Natural killer cell treated with Interleukin-12 subunit alpha and Interleukin-12 subunit beta and Interleukin-15 and Interleukin-18, amount 100 ng/mL, for 72 hours (primary cell): Measurements from ENCODE around the gene PROB1. TPM values are rescaled to one million over a fixed set of nuclear protein-coding genes. Genes with fewer than 3 reads are reported as not detected.
"Not testable (repeated sequence)": the region's sequence is repeated elsewhere in the genome, so short reads cannot be mapped to it uniquely, and the experiment has no call there.

Experiments used
- ATAC-seq, 2 donors: fragments of 150-1000 bp; cut with Tn5 transposase in 1 of 2; sonication (Bioruptor Pico), chemical (Tn5 transposase) in 1 of 2; 2 replicates each; pipeline ENCODE4 v1.10.0; 2021
- DNase-seq: peaks from one replicate; pipeline ENCODE4 v3.0.0; 2022; ENCODE audit warnings: low spot score
- H3K27ac Mint-ChIP-seq, 2 donors: 1 replicate in 1 of 2; 2 replicates in 1 of 2; pipeline ENCODE4 v1.8.0; 2022; ENCODE audit warnings: mixed read lengths in 2 of 2, mild to moderate bottlenecking in 1 of 2, moderate library complexity in 1 of 2
- H3K27me3 Mint-ChIP-seq, 2 donors: 1 replicate in 1 of 2; 2 replicates in 1 of 2; pipeline ENCODE4 v1.8.0; 2022; ENCODE audit warnings: mixed read lengths in 2 of 2
- H3K36me3 Mint-ChIP-seq: one replicate; pipeline ENCODE4 v1.8.0; 2022; ENCODE audit warnings: mixed read lengths
- H3K4me1 Mint-ChIP-seq, 2 donors: 1 replicate in 1 of 2; 2 replicates in 1 of 2; pipeline ENCODE4 v1.8.0; 2022; ENCODE audit warnings: low read depth in 2 of 2, mixed read lengths in 2 of 2, mild to moderate bottlenecking in 1 of 2
- H3K4me3 Mint-ChIP-seq: one replicate; pipeline ENCODE4 v1.8.0; 2022; ENCODE audit warnings: mixed read lengths
- H3K9me3 Mint-ChIP-seq: 2 replicates; pipeline ENCODE4 v1.8.0; 2022; ENCODE audit warnings: mixed read lengths
- total RNA-seq, 2 donors: library from RNA; stranded (reverse); gene quantifications; one replicate each; pipeline ENCODE4 v1.2.3, GENCODE V29; 2022

PROB1 gene
- total RNA-seq: 1 to 10 TPM; 3.4 to 6.6 TPM

GRCh38 chr5:139394654-139395566 lies at the start of gene PROB1:
Gene PROB1 (minus strand): TSS chr5:139395104. CDS start chr5:139395081, 23 bp downstream.
- DNase-seq: no peak
- Mint-ChIP-seq H3K4me1 (peaks cover 43 to 47% of the 10 kb centered on the region in 2 donors), H3K27ac (peak within 1 kb of the TSS in 1 of 2 donors; percentile 17), H3K4me3 (peak within 1 kb of the TSS; percentile 97), H3K27me3 (no peaks in the 10 kb centered on the region), H3K9me3 (no peaks in the 10 kb centered on the region), H3K36me3 (no peaks in the 10 kb centered on the region)
- ATAC-seq: no peak

DNA sequence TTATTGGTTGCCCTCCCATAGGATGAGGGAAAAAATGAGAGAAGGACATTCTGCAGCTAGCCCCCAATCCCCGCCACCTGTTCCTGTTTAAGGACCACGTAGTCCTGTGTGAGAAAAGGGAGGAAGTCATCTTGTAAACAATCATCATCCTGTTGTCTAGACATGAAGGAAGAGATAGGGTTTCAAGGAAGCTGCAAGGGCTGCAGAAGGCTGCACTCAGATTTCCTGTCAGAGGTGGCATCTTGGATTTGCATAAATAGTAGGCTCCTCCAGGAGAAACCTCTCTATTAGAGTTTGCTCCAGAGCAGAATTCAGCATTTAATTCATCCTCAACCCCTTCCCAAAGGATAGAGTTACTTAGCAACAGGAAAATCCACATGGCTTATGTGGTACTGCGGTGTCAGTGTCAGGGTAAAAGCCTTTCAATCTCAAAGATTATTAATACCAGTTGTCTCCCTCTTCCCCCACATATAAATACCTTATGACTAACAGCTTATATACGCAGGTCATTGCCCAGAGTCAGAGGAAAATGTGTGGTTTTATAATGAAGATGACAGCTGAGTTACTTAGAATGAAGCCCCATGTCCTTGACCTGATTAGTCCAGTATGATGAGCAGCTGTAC lies 49.0 kb upstream of the PROB1 start:
- peaks cover 0 to 14% of the 10 kb centered on the region in 2 donors for H3K27me3 Mint-ChIP-seq
- H3K4me3 Mint-ChIP-seq: peak overlapping the region; percentile 1
- peaks cover 41 to 53% of the 10 kb centered on the region in 2 donors for H3K4me1 Mint-ChIP-seq
- H3K27ac Mint-ChIP-seq: no peak overlapping the region
- no peaks in the 10 kb centered on the region for H3K9me3 Mint-ChIP-seq
- ATAC-seq (no peak), DNase-seq (no peak)
- peaks cover 6% of the 10 kb centered on the region for H3K36me3 Mint-ChIP-seq

- Mint-ChIP-seq H3K27ac (peak overlapping the region; percentile 90 to 97), H3K4me1 (peaks cover 27 to 41% of the 10 kb centered on the region in 2 donors), H3K4me3 (peak overlapping the region; percentile 97)
- H3K27me3 Mint-ChIP-seq, DNase-seq, H3K36me3 Mint-ChIP-seq, H3K9me3 Mint-ChIP-seq, ATAC-seq: not testable (repeated sequence)
Observed at GRCh38 chr5:139440416-139440815, 45.5 kb upstream of the PROB1 start.

GRCh38 chr5:139439013-139439903 lies 44.4 kb upstream of the PROB1 start, which contains the start of gene DNAJC18:
Gene DNAJC18 (minus strand): TSS chr5:139439525. CDS start chr5:139439445, 80 bp downstream.
- Mint-ChIP-seq H3K9me3 (no peaks in the 10 kb centered on the region), H3K27ac (peak within 1 kb of the TSS; percentile 90 to 97), H3K27me3 (peaks cover 0 to 7% of the 10 kb centered on the region in 2 donors), H3K4me1 (peaks cover 26 to 41% of the 10 kb centered on the region in 2 donors), H3K4me3 (peak within 1 kb of the TSS; percentile 97), H3K36me3 (no peaks in the 10 kb centered on the region)
- DNase-seq: peak; percentile 90
- ATAC-seq: peak; percentile 97 to 99

DNA sequence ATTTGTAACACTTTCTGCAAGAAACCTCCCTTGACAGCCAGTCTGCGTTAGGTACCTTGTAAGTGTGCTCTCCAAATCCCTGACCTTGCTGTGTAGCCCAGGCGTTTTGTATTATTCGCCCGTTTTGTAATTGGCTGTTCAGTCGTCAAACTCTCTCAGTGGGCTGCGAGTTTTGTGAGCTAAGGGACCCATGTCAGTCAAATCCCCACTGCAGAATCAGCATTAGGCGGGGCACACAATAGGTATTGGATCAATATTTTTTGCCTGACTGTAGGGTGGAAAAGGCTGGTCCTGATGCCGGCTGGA lies 43.8 kb upstream of the PROB1 start:
- DNase-seq (no peak), ATAC-seq (no peak)
- Mint-ChIP-seq H3K9me3 (no peaks in the 10 kb centered on the region), H3K4me1 (peaks cover 20 to 35% of the 10 kb centered on the region in 2 donors), H3K36me3 (no peaks in the 10 kb centered on the region), H3K27ac (peak overlapping the region; percentile 90 to 97), H3K27me3 (peaks cover 0 to 5% of the 10 kb centered on the region in 2 donors), H3K4me3 (peak overlapping the region; percentile 97)

DNA sequence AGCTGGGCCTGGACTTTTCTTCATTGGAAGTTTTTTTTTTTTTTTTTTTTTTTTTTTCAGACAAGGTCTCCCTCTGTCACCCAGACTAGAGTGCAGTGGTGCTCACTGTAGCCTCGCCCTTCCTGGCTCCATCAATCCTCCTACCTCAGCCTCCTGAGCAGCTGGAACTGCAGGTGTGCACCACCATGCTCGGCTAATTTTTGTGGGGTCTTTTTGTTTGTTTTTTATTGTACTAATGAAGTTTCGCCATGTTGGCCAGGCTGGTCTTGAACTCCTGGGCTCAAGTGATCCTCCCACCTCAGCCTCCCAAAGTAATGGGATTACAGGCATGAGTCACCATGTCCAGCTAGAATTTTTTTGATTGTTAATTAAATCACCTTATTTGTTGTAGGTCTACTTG lies 40.8 kb upstream of the PROB1 start:
- H3K4me1 Mint-ChIP-seq: peaks cover 18 to 27% of the 10 kb centered on the region in 2 donors
- H3K27ac Mint-ChIP-seq: no peak overlapping the region
- H3K4me3 Mint-ChIP-seq: no peak overlapping the region
- H3K9me3 Mint-ChIP-seq: no peaks in the 10 kb centered on the region
- no peaks in the 10 kb centered on the region for H3K36me3 Mint-ChIP-seq
- DNase-seq (no peak), ATAC-seq (no peak)
- H3K27me3 Mint-ChIP-seq: no peaks in the 10 kb centered on the region

- Mint-ChIP-seq H3K9me3 (no peaks in the 10 kb centered on the region), H3K4me3 (no peak overlapping the region), H3K27me3 (no peaks in the 10 kb centered on the region), H3K36me3 (peaks cover 6% of the 10 kb centered on the region), H3K4me1 (no peaks in the 10 kb centered on the region), H3K27ac (no peak overlapping the region)
- DNase-seq: no peak
- no peak for ATAC-seq
Observed at GRCh38 chr5:139431706-139432105, 36.8 kb upstream of the PROB1 start.

GRCh38 chr5:139430015-139430414 lies 35.1 kb upstream of the PROB1 start:
- H3K27me3 Mint-ChIP-seq: no peaks in the 10 kb centered on the region
- no peaks in the 10 kb centered on the region for H3K4me1 Mint-ChIP-seq
- H3K9me3 Mint-ChIP-seq: no peaks in the 10 kb centered on the region
- ATAC-seq: no peak
- DNase-seq: no peak
- no peak overlapping the region for H3K4me3 Mint-ChIP-seq
- H3K27ac Mint-ChIP-seq: no peak overlapping the region
- peaks cover 8% of the 10 kb centered on the region for H3K36me3 Mint-ChIP-seq

DNA sequence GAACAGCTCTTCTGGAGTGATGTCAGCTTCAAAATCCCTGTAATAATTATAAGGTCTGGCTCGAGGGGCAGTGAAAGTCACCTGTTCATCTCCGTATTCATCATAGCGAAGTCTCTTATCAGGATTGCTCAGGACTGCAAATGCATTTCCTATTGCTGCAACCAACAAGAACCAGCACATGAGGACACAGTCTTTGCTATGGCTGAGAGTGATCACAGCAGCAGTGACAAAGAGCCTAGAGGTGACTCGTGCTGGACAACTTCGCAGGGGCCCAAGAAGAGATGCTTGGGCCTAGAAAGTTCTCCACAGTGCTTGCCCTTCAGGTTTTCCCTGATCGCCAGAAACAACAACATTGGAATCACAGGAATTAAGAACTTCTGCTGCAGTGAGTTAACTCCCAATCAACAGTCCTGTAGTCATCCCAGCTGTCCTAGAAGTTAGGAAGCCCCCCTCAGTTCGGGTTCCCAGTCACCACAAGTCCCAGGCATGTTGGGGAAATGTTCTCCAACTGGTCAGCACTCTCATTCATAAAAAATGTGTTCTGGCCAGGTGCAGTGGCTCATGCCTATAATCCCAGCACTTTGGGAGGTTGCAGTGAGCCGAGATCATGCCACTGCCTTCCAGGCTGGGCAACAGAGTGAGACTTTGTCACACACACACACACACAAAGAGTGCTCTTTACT lies 31.4 kb upstream of the PROB1 start:
- no peak overlapping the region for H3K4me3 Mint-ChIP-seq
- no peaks in the 10 kb centered on the region for H3K27me3 Mint-ChIP-seq
- ATAC-seq: no peak
- no peaks in the 10 kb centered on the region for H3K9me3 Mint-ChIP-seq
- peaks cover 11% of the 10 kb centered on the region for H3K36me3 Mint-ChIP-seq
- no peak for DNase-seq
- peaks cover 5 to 7% of the 10 kb centered on the region in 2 donors for H3K4me1 Mint-ChIP-seq
- H3K27ac Mint-ChIP-seq: no peak overlapping the region

- Mint-ChIP-seq H3K4me1 (peaks cover 5 to 7% of the 10 kb centered on the region in 2 donors), H3K27me3 (no peaks in the 10 kb centered on the region), H3K36me3 (peaks cover 11% of the 10 kb centered on the region), H3K27ac (no peak overlapping the region), H3K4me3 (no peak overlapping the region), H3K9me3 (no peaks in the 10 kb centered on the region)
- ATAC-seq: no peak
- DNase-seq: no peak
Observed at GRCh38 chr5:139425497-139425896, 30.6 kb upstream of the PROB1 start.

DNA sequence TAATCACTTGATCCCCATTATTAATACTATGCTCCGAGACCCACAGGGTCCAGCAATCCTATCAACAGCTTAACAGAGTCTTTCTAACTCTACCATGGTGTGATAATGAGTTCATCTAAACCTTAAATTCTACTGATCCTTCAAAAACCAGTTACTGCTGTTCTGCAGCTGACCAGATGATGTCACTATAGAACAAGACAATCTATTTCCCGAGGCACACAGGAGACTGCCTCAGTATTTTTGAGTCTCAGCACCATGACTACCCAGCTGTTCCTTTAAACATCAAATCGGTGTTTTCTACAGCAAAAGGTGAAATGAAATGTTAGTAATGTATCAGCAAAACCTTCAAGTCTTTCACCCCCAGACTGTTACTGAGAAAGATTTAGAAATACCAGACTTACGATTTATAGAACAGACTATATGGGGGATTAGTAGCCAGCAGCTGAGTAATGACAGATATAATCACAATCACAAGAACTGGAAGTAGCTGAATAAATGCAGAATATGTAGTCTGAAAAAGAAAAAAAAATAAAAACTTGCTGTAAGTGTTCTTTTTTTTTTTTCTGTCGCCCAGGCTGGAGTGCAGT lies 27.5 kb upstream of the PROB1 start:
- H3K4me3 Mint-ChIP-seq: no peak overlapping the region
- no peaks in the 10 kb centered on the region for H3K9me3 Mint-ChIP-seq
- DNase-seq (peak; percentile 78), ATAC-seq (peak; percentile 82 to 86)
- H3K36me3 Mint-ChIP-seq: peaks cover 6% of the 10 kb centered on the region
- H3K27me3 Mint-ChIP-seq: no peaks in the 10 kb centered on the region
- H3K27ac Mint-ChIP-seq: no peak overlapping the region
- H3K4me1 Mint-ChIP-seq: peaks cover 5 to 7% of the 10 kb centered on the region in 2 donors

GRCh38 chr5:139419226-139420192 lies 24.6 kb upstream of the PROB1 start:
- Mint-ChIP-seq H3K9me3 (no peaks in the 10 kb centered on the region), H3K27me3 (no peaks in the 10 kb centered on the region), H3K4me1 (peaks cover 8 to 23% of the 10 kb centered on the region in 2 donors), H3K36me3 (no peaks in the 10 kb centered on the region), H3K4me3 (no peak overlapping the region), H3K27ac (no peak overlapping the region)
- DNase-seq (no peak), ATAC-seq (no peak)
